Neural progenitor cell (in vitro differentiated cells): ENCODE measurements around the gene EPX. TPM values are rescaled to one million over a fixed set of nuclear protein-coding genes. Genes with fewer than 3 reads are reported as not detected.
"Not testable (repeated sequence)": the region's sequence is repeated elsewhere in the genome, so short reads cannot be mapped to it uniquely, and the experiment has no call there.

Experiments used
- DNase-seq: peaks from one replicate; pipeline ENCODE4 v3.0.0-alpha.2; 2016; ENCODE audit warnings: low spot score
- H2AFZ ChIP-seq: fragments of 200-600 bp; sonication (generic); replicated peaks from 2 replicates; pipeline ENCODE4 v1.6.1; 2016; ENCODE audit warnings: antibody characterized with exemption
- H3F3A ChIP-seq: fragments of 200-600 bp; sonication (generic); 2 replicates; pipeline ENCODE4 v1.6.1; 2016; ENCODE audit warnings: antibody characterized with exemption, low read depth
- H3K27ac ChIP-seq: fragments of 200-600 bp; sonication (generic); 2 replicates; pipeline ENCODE4 v1.5.1; 2016; ENCODE audit warnings: mild to moderate bottlenecking
- H3K27me3 ChIP-seq: fragments of 200-600 bp; sonication (generic); 2 replicates; pipeline ENCODE4 v1.6.1; 2016; ENCODE audit warnings: mild to moderate bottlenecking, moderate library complexity
- H3K36me3 ChIP-seq: fragments of 200-600 bp; sonication (generic); 2 replicates; pipeline ENCODE4 v1.5.1; 2016
- H3K4me1 ChIP-seq: fragments of 200-600 bp; sonication (generic); 2 replicates; pipeline ENCODE4 v1.6.1; 2016; ENCODE audit warnings: mixed run types
- H3K4me2 ChIP-seq: fragments of 200-600 bp; sonication (generic); 2 replicates; pipeline ENCODE4 v1.6.1; 2016
- H3K4me3 ChIP-seq: fragments of 200-600 bp; sonication (generic); 2 replicates; pipeline ENCODE4 v1.5.1; 2016
- H3K79me2 ChIP-seq: fragments of 200-600 bp; sonication (generic); 2 replicates; pipeline ENCODE4 v1.6.1; 2016; ENCODE audit warnings: low read depth
- H3K9ac ChIP-seq: fragments of 200-600 bp; sonication (generic); 2 replicates; pipeline ENCODE4 v1.6.1; 2016
- H3K9me3 ChIP-seq: fragments of 200-600 bp; sonication (generic); 2 replicates; pipeline ENCODE4 v1.5.1; 2016; ENCODE audit warnings: low read depth
- H4K20me1 ChIP-seq: fragments of 200-600 bp; sonication (generic); 2 replicates; pipeline ENCODE4 v1.6.1; 2016; ENCODE audit warnings: low read depth
- H3K27ac Mint-ChIP-seq: 3 replicates; pipeline ENCODE4 v1.8.0; 2021; ENCODE audit warnings: mixed read lengths
- H3K27me3 Mint-ChIP-seq: 2 replicates; pipeline ENCODE4 v1.8.0; 2022; ENCODE audit warnings: low read depth, mild to moderate bottlenecking, inconsistent platforms, moderate library complexity, mixed read lengths; ENCODE audit not compliant: insufficient read depth
- H3K36me3 Mint-ChIP-seq: 3 replicates; pipeline ENCODE4 v1.8.0; 2021; ENCODE audit warnings: mixed read lengths
- H3K4me1 Mint-ChIP-seq: 3 replicates; pipeline ENCODE4 v1.8.0; 2021; ENCODE audit warnings: mixed read lengths
- H3K4me3 Mint-ChIP-seq: 3 replicates; pipeline ENCODE4 v1.8.0; 2021; ENCODE audit warnings: mild to moderate bottlenecking, moderate library complexity, mixed read lengths
- H3K9me3 Mint-ChIP-seq: 3 replicates; pipeline ENCODE4 v1.8.0; 2020; ENCODE audit warnings: mixed read lengths
- EZH2 ChIP-seq: fragments of 200-600 bp; sonication (generic); IDR thresholded peaks from 2 replicates; pipeline ENCODE4 v1.6.1; 2017; ENCODE audit warnings: antibody characterized with exemption, mild to moderate bottlenecking, moderate library complexity
- EZH2phosphoT487 ChIP-seq: fragments of 200-600 bp; sonication (generic); IDR thresholded peaks from 2 replicates; pipeline ENCODE4 v1.6.1; 2017; ENCODE audit warnings: antibody characterized with exemption
- total RNA-seq: library from RNA; depleted of rRNA; stranded (reverse); fragments of >200 nt; gene quantifications from 2 replicates; pipeline ENCODE4 v1.2.3, GENCODE V29; 2015; ENCODE audit warnings: low replicate concordance
- TF ChIP-seq, protein P1 (sequence below): fragments of 200-600 bp; sonication (generic); IDR thresholded peaks from 2 replicates; pipeline ENCODE4 v1.5.1; 2017; ENCODE audit warnings: antibody characterized with exemption, mild to moderate bottlenecking

EPX gene, protein sequence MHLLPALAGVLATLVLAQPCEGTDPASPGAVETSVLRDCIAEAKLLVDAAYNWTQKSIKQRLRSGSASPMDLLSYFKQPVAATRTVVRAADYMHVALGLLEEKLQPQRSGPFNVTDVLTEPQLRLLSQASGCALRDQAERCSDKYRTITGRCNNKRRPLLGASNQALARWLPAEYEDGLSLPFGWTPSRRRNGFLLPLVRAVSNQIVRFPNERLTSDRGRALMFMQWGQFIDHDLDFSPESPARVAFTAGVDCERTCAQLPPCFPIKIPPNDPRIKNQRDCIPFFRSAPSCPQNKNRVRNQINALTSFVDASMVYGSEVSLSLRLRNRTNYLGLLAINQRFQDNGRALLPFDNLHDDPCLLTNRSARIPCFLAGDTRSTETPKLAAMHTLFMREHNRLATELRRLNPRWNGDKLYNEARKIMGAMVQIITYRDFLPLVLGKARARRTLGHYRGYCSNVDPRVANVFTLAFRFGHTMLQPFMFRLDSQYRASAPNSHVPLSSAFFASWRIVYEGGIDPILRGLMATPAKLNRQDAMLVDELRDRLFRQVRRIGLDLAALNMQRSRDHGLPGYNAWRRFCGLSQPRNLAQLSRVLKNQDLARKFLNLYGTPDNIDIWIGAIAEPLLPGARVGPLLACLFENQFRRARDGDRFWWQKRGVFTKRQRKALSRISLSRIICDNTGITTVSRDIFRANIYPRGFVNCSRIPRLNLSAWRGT
- total RNA-seq, result not detected in 2 replicates

DNA sequence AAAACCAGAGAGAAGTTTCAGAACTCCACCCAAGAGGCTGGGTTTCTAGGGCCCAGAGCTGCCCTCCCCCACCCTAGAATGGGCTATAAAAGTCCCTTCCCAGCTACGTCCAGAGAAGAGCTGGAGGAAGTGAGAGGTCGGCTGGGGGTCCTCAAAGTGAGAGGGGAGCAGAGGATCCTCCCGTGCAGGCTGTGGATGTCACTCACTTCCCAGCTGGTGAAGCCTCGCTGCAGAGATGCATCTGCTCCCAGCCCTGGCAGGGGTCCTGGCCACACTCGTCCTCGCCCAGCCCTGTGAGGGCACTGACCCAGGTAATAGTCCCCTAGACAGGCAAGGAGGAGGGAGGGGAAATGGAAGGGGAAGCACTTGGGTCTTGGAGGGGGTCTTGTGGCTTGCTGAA lies at the start of gene EPX:
Gene EPX, plus strand, starts transcription at position 115 of the 400 bp plus-strand sequence. Its CDS starts 121 bp downstream, at position 236.
- no peaks in the 10 kb centered on the region for H3K36me3 Mint-ChIP-seq
- peaks cover 14% of the 10 kb centered on the region for H3K27me3 Mint-ChIP-seq
- Histone ChIP-seq H3K27me3 (peaks cover 11% of the 10 kb centered on the region), H3F3A (no peaks in the 10 kb centered on the region), H3K4me1 (no peaks in the 10 kb centered on the region), H3K9ac (no peak within 1 kb of the TSS), H3K4me3 (no peak within 1 kb of the TSS), H3K79me2 (no peaks in the 10 kb centered on the region), H3K27ac (no peak within 1 kb of the TSS), H3K9me3 (no peaks in the 10 kb centered on the region), H3K36me3 (no peaks in the 10 kb centered on the region), H3K4me2 (no peak within 1 kb of the TSS), H2AFZ (no peak within 1 kb of the TSS), H4K20me1 (no peaks in the 10 kb centered on the region)
- no peak within 1 kb of the TSS for H3K27ac Mint-ChIP-seq
- H3K9me3 Mint-ChIP-seq, result no peaks in the 10 kb centered on the region
- TF ChIP-seq EZH2phosphoT487 (no peak), EZH2 (no peak)
- TF ChIP-seq, protein P1, sequence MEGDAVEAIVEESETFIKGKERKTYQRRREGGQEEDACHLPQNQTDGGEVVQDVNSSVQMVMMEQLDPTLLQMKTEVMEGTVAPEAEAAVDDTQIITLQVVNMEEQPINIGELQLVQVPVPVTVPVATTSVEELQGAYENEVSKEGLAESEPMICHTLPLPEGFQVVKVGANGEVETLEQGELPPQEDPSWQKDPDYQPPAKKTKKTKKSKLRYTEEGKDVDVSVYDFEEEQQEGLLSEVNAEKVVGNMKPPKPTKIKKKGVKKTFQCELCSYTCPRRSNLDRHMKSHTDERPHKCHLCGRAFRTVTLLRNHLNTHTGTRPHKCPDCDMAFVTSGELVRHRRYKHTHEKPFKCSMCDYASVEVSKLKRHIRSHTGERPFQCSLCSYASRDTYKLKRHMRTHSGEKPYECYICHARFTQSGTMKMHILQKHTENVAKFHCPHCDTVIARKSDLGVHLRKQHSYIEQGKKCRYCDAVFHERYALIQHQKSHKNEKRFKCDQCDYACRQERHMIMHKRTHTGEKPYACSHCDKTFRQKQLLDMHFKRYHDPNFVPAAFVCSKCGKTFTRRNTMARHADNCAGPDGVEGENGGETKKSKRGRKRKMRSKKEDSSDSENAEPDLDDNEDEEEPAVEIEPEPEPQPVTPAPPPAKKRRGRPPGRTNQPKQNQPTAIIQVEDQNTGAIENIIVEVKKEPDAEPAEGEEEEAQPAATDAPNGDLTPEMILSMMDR, result no peak
- no peak within 1 kb of the TSS for H3K4me3 Mint-ChIP-seq
- H3K4me1 Mint-ChIP-seq, result no peaks in the 10 kb centered on the region
- DNase-seq, result no peak

DNA sequence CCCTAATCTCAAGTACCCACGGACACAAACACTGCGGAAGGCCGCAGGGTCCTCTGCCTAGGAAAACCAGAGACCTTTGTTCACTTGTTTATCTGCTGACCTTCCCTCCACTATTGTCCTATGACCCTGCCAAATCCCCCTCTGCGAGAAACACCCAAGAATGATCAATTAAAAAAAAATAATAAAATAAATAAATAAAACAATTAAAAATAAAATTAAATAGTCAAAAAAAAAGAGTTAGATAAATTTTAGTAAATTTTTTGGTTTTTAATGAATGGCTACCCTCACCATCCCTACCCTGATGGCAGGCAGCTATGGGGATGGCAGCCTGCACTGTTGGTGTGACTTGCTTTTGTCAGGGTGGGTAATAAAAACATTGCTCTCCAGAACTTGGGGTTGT lies 49.2 kb upstream of the EPX start:
- not testable (repeated sequence) for H3K4me2 ChIP-seq, H3K79me2 ChIP-seq, H3K9me3 ChIP-seq, H2AFZ ChIP-seq, H3K9ac ChIP-seq, H3K27ac Mint-ChIP-seq, H4K20me1 ChIP-seq, H3K36me3 ChIP-seq, H3K4me3 ChIP-seq, DNase-seq, H3K4me3 Mint-ChIP-seq, H3K27ac ChIP-seq, H3F3A ChIP-seq, H3K4me1 ChIP-seq, H3K27me3 Mint-ChIP-seq, H3K4me1 Mint-ChIP-seq, H3K36me3 Mint-ChIP-seq
- H3K27me3 ChIP-seq, result peaks cover 32% of the 10 kb centered on the region
- H3K9me3 Mint-ChIP-seq, result peaks cover 22% of the 10 kb centered on the region

DNA sequence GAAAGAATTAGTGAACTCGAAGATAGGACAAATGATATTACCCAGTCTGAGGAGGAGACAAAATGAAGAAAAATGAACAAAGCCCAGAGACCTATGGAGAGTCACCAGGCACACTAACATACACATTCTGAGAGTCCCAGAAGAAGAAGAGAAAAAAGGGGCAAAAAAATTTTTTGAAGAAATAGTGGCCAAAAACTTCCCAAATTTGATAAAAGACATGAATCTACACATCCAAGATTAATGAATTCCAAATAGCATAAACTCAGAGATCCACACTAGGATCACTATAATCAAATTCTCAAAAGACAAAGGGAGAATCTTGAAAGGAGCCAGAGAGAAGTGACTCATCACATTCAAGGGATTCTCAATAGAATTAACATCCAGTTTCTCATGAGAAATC lies 47.7 kb upstream of the EPX start:
- H3K79me2 ChIP-seq, result no peaks in the 10 kb centered on the region
- Mint-ChIP-seq H3K9me3 (peaks cover 22% of the 10 kb centered on the region), H3K27ac (no peak overlapping the region), H3K36me3 (no peaks in the 10 kb centered on the region), H3K27me3 (peaks cover 6% of the 10 kb centered on the region), H3K4me1 (no peaks in the 10 kb centered on the region), H3K4me3 (no peak overlapping the region)
- no peaks in the 10 kb centered on the region for H3F3A ChIP-seq
- TF ChIP-seq EZH2phosphoT487 (no peak), EZH2 (no peak)
- H3K4me2 ChIP-seq, result no peak overlapping the region
- no peaks in the 10 kb centered on the region for H3K36me3 ChIP-seq
- no peak overlapping the region for H3K9ac ChIP-seq
- no peak overlapping the region for H2AFZ ChIP-seq
- H3K27me3 ChIP-seq, result peaks cover 41% of the 10 kb centered on the region
- no peaks in the 10 kb centered on the region for H3K4me1 ChIP-seq
- no peaks in the 10 kb centered on the region for H4K20me1 ChIP-seq
- DNase-seq, result no peak
- no peak overlapping the region for H3K4me3 ChIP-seq
- peaks cover 5% of the 10 kb centered on the region for H3K9me3 ChIP-seq
- H3K27ac ChIP-seq, result no peak overlapping the region

DNA sequence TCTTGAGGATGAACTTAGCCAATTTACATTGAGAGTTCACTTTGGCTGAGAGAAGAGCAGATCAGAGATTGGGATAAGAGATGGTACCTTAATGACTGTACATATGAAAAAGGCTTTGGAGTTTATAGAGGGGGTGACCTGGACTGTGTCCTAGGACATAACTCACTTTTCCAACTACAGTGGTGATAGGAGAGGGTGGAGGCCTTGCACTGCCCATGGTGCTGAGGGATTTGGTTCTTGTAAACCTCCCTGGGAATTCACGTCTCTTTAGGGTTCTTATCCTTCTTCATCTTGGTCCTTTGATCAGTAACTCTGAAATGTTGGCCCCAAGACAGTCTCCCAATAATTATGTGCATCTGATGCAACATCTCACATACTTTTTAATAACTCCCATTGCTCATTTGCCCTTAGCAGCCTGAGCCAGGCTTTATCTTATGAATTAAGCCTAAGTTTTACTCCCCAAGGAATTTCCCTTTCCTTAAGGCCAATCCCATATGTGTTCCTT lies 44.5 kb upstream of the EPX start, which contains the start of gene OR4D1:
Gene OR4D1, plus strand, starts transcription at position 455 of the 505 bp plus-strand sequence. CDS start 6,770 bp downstream, outside the sequence.
- H3K27me3 Mint-ChIP-seq, result peaks cover 15% of the 10 kb centered on the region
- TF ChIP-seq EZH2phosphoT487 (no peak), EZH2 (no peak)
- TF ChIP-seq, protein P1, result no peak

More for the DNA sequence above, 44.5 kb upstream of the EPX start, which contains the start of gene OR4D1:
- Histone ChIP-seq H3K4me1 (no peaks in the 10 kb centered on the region), H3K27me3 (peaks cover 73% of the 10 kb centered on the region), H4K20me1 (no peaks in the 10 kb centered on the region), H3K4me3 (no peak within 1 kb of the TSS), H3F3A (no peaks in the 10 kb centered on the region), H3K36me3 (no peaks in the 10 kb centered on the region), H3K4me2 (no peak within 1 kb of the TSS), H2AFZ (no peak within 1 kb of the TSS), H3K9ac (no peak within 1 kb of the TSS), H3K9me3 (peaks cover 5% of the 10 kb centered on the region), H3K79me2 (no peaks in the 10 kb centered on the region), H3K27ac (no peak within 1 kb of the TSS)
- DNase-seq, result no peak
- H3K4me1 Mint-ChIP-seq, result no peaks in the 10 kb centered on the region
- no peak within 1 kb of the TSS for H3K27ac Mint-ChIP-seq
- no peak within 1 kb of the TSS for H3K4me3 Mint-ChIP-seq
- peaks cover 19% of the 10 kb centered on the region for H3K9me3 Mint-ChIP-seq
- no peaks in the 10 kb centered on the region for H3K36me3 Mint-ChIP-seq
